ENCODE measurements around the gene CLIC3.

CLIC3 gene

GRCh38 chr9:136971746-136972145, 24.6 kb downstream of the CLIC3 start:
- no peak for DNase-seq
- TF ChIP-seq GATA1 (IDR thresholded peaks at IDR 0.05; ENCODE audit: low read depth, low read length) (no peak), POLR2A (IDR thresholded peaks at IDR 0.05; ENCODE audit: low read length) (no peak)

GRCh38 chr9:136970361-136970760, 26.0 kb downstream of the CLIC3 start:
- TF ChIP-seq GATA1 (IDR thresholded peaks at IDR 0.05; ENCODE audit: low read depth, low read length) (no peak), POLR2A (IDR thresholded peaks at IDR 0.05; ENCODE audit: low read length) (no peak)

DNA sequence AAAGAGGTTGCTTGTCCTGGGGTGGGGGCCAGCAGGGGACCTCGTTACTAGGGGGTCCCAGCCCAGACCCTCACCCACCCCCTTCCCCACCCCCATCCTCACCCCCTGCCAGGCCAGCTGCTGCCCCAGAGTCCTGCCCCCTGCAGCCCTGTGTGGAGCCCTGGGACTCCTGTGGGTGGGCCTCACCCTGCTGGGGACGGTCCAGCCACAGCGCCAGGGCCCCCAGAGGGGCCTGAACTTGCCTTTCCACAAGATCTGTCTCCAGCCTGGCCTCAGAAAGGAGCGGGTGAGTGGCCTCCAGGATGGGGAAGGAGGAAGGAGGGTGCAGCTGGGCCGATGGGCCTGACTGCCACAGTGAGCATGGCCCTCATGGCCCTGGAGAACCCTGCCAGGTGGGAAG, 26.6 kb downstream of the CLIC3 start:
- no peak for DNase-seq
- no peak for TF ChIP-seq GATA1 (IDR thresholded peaks at IDR 0.05; ENCODE audit: low read depth, low read length)
- TF ChIP-seq POLR2A (IDR thresholded peaks at IDR 0.05; ENCODE audit: low read length) = no peak

More at GRCh38 chr9:136970361-136970760, 26.0 kb downstream of the CLIC3 start:
- no peak for DNase-seq

- TF ChIP-seq POLR2A (IDR thresholded peaks at IDR 0.05; ENCODE audit: low read length) (no peak), GATA1 (IDR thresholded peaks at IDR 0.05; ENCODE audit: low read depth, low read length) (no peak)
- no peak for DNase-seq
Measured at GRCh38 chr9:136969150-136969549, 27.2 kb downstream of the CLIC3 start.

GRCh38 chr9:136968333-136969127, 27.8 kb downstream of the CLIC3 start:
- TF ChIP-seq POLR2A (IDR thresholded peaks at IDR 0.05; ENCODE audit: low read length) (no peak), GATA1 (IDR thresholded peaks at IDR 0.05; ENCODE audit: low read depth, low read length) (no peak)
- DNase-seq = no peak

DNA sequence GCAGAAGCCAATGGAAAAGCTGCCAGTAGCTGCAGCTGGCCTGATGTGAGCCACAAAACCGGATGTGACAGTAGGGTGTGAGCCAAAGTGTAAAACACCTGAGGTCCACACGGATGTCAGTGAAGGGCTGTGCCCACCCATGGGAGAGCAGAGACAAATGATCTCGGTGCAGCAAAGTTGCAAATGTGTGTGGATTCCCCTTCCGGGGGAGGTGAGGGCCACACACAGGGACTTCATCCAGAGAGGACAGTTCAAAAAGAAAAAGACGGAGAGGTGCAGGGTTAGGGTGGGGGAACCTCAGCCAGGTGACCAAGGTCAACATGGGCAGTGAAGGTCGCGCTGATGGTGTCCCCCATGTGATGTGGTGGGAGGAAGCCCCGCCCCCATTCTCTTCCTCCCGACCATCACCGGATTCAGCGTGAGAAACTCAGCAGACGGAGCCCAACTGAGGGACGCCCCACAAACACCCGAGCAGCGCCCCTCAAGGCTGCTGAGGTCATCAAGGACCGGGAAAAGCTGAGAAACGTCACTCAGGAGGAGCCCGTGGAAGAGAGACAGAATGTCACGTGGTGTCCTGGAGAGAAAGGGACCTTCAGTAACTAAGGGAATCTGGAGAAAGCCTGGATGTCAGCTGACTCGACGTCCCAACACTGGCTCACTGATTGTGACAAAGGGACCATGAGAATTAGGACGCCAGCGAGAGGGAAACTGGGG, 30.4 kb downstream of the CLIC3 start:
- no peak for DNase-seq

DNA sequence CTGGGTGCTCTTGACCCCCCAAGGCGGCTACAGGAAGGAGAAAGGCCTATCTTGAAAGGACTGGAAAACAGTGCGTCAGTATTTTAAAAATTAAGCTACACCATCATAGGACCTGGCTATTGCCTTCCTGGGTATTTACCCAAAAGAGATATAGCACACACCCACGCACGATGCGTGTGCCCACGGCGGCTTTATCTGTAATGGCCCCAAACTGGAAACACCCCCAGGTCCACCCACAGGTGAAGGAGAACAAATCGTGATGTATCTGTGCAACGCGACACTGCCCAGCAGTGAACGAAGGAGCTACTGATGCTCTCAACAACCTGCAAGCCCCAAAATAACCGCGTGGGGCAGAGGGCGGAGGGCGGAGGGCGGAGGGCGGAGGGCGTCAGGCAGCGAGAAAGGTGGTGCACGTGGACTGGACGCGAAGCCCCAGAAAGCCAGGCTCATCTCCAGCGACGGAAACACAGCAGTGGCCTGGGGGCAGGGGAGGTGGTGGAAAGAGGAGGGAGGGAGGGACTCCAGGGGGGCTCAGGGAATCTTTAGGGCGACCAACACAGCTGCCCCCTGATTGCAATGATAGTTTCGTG, 31.4 kb downstream of the CLIC3 start:
- TF ChIP-seq GATA1 (IDR thresholded peaks at IDR 0.05; ENCODE audit: low read depth, low read length) (no peak), POLR2A (IDR thresholded peaks at IDR 0.05; ENCODE audit: low read length) (no peak)
- DNase-seq = no peak

More for the DNA sequence above, 30.4 kb downstream of the CLIC3 start:
- no peak for TF ChIP-seq GATA1 (IDR thresholded peaks at IDR 0.05; ENCODE audit: low read depth, low read length)
- TF ChIP-seq POLR2A (IDR thresholded peaks at IDR 0.05; ENCODE audit: low read length) = no peak

DNA sequence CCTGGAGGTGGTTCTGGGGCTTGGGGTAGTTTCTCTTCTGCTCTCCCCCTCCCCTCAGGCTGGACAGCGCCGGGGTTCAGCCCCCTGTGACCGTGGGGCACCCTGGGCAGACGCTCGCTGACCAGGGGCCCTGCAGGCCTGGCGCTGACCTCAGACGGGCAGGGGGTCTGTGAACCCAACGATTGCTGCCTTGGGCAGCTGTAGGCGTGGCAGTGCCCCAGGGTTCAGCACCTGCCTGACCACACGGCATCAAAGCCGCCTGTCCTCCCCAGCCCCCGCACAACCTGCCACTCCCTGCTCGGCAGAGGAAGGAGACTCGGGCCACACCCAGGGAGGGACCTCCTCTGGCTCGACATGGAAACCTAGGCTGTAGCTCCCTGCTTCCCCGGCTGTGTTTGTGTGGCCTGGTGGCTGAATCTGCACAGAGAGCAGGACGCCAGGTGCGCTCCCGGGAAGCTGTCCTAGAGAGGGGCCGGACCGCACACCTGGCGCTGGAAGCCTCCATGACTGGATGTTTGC, 32.1 kb downstream of the CLIC3 start:
- TF ChIP-seq GATA1 (IDR thresholded peaks at IDR 0.05; ENCODE audit: low read depth, low read length) = no peak
- TF ChIP-seq POLR2A (IDR thresholded peaks at IDR 0.05; ENCODE audit: low read length) = no peak
- peak in 1 of 2 experiments; percentile 29 for DNase-seq

GRCh38 chr9:136963751-136964150, 32.6 kb downstream of the CLIC3 start:
- no peak for DNase-seq
- TF ChIP-seq GATA1 (IDR thresholded peaks at IDR 0.05; ENCODE audit: low read depth, low read length) = no peak
- TF ChIP-seq POLR2A (IDR thresholded peaks at IDR 0.05; ENCODE audit: low read length) = no peak

DNA sequence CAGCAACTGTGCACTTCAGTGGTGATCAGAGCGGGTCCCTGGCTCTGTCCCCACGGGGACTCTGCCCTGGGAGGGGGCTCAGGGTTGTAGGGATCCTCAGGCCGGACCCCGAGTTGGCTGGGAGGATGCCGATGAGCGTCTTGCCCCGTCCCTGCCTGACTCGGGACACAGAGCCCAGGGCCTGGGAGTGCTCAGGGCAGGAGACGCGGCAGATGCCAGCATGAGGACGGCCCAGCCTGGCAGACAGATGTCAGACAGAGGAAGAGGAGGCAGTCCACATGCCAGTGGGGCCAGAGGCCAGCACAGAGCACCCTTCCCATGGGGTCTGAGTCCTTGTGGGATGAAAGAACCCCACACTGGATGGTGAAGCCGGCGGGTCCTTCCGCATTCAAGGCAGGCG, 33.0 kb downstream of the CLIC3 start:
- no peak for DNase-seq
- TF ChIP-seq GATA1 (IDR thresholded peaks at IDR 0.05; ENCODE audit: low read depth, low read length) = no peak
- no peak for TF ChIP-seq POLR2A (IDR thresholded peaks at IDR 0.05; ENCODE audit: low read length)

DNA sequence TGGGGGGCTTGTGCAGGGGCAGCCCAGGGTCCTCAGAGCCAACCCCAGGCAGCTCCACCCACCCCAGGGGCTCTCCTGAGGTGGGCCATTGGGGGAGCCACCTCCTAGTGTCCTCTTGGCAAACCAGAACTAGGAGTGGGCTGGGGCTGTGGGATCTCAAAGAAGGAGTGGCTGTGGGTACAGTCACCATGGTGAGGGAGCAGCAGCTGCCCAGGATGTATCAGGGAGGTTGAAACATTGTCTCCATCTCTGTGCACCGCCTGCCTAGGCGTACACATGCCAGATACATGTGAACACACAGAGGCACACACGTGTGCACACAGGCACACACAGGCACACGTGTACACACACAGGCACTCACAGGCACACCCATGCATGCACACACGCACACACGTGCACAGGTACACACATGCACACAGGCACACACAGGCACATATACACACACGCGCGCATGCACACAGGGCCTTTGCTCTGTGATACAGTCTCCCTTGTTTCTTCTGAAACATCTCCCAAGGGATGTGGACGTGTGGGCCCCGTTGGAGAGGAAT, 33.6 kb downstream of the CLIC3 start:
- DNase-seq = no peak
- no peak for TF ChIP-seq GATA1 (IDR thresholded peaks at IDR 0.05; ENCODE audit: low read depth, low read length)
- no peak for TF ChIP-seq POLR2A (IDR thresholded peaks at IDR 0.05; ENCODE audit: low read length)

GRCh38 chr9:136962163-136962562, 34.2 kb downstream of the CLIC3 start:
- no peak for TF ChIP-seq POLR2A (IDR thresholded peaks at IDR 0.05; ENCODE audit: low read length)
- TF ChIP-seq GATA1 (IDR thresholded peaks at IDR 0.05; ENCODE audit: low read depth, low read length) = no peak
- no peak for DNase-seq

GRCh38 chr9:136961279-136962065, 34.9 kb downstream of the CLIC3 start:
- TF ChIP-seq GATA1 (IDR thresholded peaks at IDR 0.05; ENCODE audit: low read depth, low read length) (no peak), POLR2A (IDR thresholded peaks at IDR 0.05; ENCODE audit: low read length) (no peak)
- DNase-seq = no peak

Data from erythroblast (primary cell).